CD4-positive, alpha-beta T cell (primary cell): ENCODE results near the gene AXIN1. TPM values are rescaled to one million over a fixed set of nuclear protein-coding genes. Genes with fewer than 3 reads are reported as not detected.

Experiments
- ATAC-seq: fragments of 200-7000 bp; cut with Tn5 transposase; one replicate; pipeline ENCODE4 v1.10.0; 2022; ENCODE audit warnings: mild to moderate bottlenecking; ENCODE audit not compliant: poor library complexity
- CTCF ChIA-PET: fragments of 350-600 bp; sonication (Branson Sonifier 250); formaldehyde crosslinking; loops from one replicate; lab custom pipeline; 2021; ENCODE audit warnings: antibody characterized with exemption, inconsistent platforms; lab: Charles Lee
- POLR2A ChIA-PET: fragments of 350-600 bp; sonication (Branson Sonifier 250); formaldehyde crosslinking; loops from one replicate; lab custom pipeline; 2021; ENCODE audit warnings: antibody characterized with exemption, inconsistent platforms; lab: Charles Lee
- DNase-seq, 14 experiments: peaks; one replicate each; pipeline ENCODE4 v3.0.0-alpha.2; 2013 to 2020; ENCODE audit warnings: mixed read lengths in 2 of 14
- H3K27ac ChIP-seq, 2 donors: one replicate each; pipeline versions ENCODE4 v1.5.1 to v1.7.0; 2013; ENCODE audit warnings: low read length in 2 of 2, low read depth in 1 of 2, mild to moderate bottlenecking in 1 of 2
- H3K27me3 ChIP-seq, 2 experiments: 1 replicate in 1 of 2; 2 replicates in 1 of 2; pipeline versions ENCODE4 v1.6.1 to v1.7.0; 2013; ENCODE audit warnings: low read length in 2 of 2, control low read depth in 1 of 2, mild to moderate bottlenecking in 1 of 2, moderate library complexity in 1 of 2; ENCODE audit not compliant: insufficient read depth in 2 of 2, control insufficient read depth in 1 of 2
- H3K36me3 ChIP-seq: one replicate; pipeline ENCODE4 v1.6.1; 2013; ENCODE audit warnings: low read length, control low read depth; ENCODE audit not compliant: insufficient read depth
- H3K4me1 ChIP-seq: one replicate; pipeline ENCODE4 v1.6.1; 2013; ENCODE audit warnings: low read length, control low read depth; ENCODE audit not compliant: insufficient read depth
- H3K4me3 ChIP-seq: one replicate; pipeline ENCODE4 v1.5.1; 2013; ENCODE audit warnings: mild to moderate bottlenecking, low read length, moderate library complexity
- H3K9me3 ChIP-seq, 2 experiments: 1 replicate in 1 of 2; 2 replicates in 1 of 2; pipeline versions ENCODE4 v1.6.1 to v1.7.0; 2013; ENCODE audit warnings: low read length in 2 of 2, mild to moderate bottlenecking in 2 of 2, control low read depth in 1 of 2, moderate library complexity in 1 of 2; ENCODE audit not compliant: control insufficient read depth in 1 of 2, insufficient read depth in 1 of 2
- H3K27ac Mint-ChIP-seq: one replicate; pipeline ENCODE4 v1.8.0; 2020; ENCODE audit warnings: mixed read lengths
- H3K27me3 Mint-ChIP-seq: one replicate; pipeline ENCODE4 v1.8.0; 2021; ENCODE audit warnings: mixed read lengths
- H3K36me3 Mint-ChIP-seq: one replicate; pipeline ENCODE4 v1.8.0; 2021; ENCODE audit warnings: low read depth, mixed read lengths
- H3K4me1 Mint-ChIP-seq: one replicate; pipeline ENCODE4 v1.8.0; 2021; ENCODE audit warnings: low read depth, mixed read lengths
- H3K4me3 Mint-ChIP-seq: one replicate; pipeline ENCODE4 v1.8.0; 2020; ENCODE audit warnings: mild to moderate bottlenecking, mixed read lengths
- H3K9me3 Mint-ChIP-seq: one replicate; pipeline ENCODE4 v1.8.0; 2020; ENCODE audit warnings: mixed read lengths
- intact Hi-C, 2 experiments: fragments of 100-400 bp; cut with DNase I in 1 of 2; cut with micrococcal nuclease in 1 of 2; formaldehyde crosslinking; loops; one replicate each; pipeline versions ENCODE4 v1.15.1 to v1.9.0; 2023 to 2025; cut with DNase I, micrococcal nuclease
- total RNA-seq, 174 experiments: library from RNA in 2 of 174; stranded (reverse) in 2 of 174; gene quantifications; one replicate each; pipeline ENCODE4 v1.2.3 and lab custom pipeline; 2021 to 2026
- TF ChIP-seq, protein P1 (sequence below): fragments of 200-600 bp; IDR thresholded peaks from one replicate; pipeline ENCODE4 v1.8.0; 2022; ENCODE audit warnings: antibody characterized with exemption, mild to moderate bottlenecking

The AXIN1 gene
- total RNA-seq, 2 experiments from 2014 or later: 24.7 to 26.3 TPM

DNA sequence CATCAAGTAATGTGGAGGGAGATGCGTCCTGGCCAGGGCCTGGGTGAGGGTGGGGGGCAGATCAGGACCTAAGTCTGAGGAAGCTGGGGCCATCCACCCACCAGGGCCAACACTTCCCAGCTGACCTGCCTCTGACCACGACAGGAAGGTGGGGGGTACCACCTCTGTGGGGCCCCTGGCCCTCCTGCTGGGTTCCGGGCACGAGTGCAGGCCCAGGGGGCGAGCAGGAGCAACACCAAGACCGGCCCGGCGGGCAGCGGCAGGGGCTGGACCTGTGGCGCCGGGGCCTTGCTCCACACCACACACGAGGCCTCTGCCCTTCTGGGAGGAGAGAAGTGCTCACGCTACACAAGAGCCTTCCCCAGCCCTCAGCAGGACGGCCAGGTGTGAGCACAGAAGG lies 56.2 kb downstream of the AXIN1 start:
- Mint-ChIP-seq H3K27ac (no peak overlapping the region), H3K27me3 (no peaks in the 10 kb centered on the region), H3K4me1 (no peaks in the 10 kb centered on the region), H3K36me3 (peaks cover 25% of the 10 kb centered on the region), H3K9me3 (no peaks in the 10 kb centered on the region), H3K4me3 (no peak overlapping the region)
- ChIA-PET POLR2A (no interaction called here), CTCF (no interaction called here)
- TF ChIP-seq, protein P1, sequence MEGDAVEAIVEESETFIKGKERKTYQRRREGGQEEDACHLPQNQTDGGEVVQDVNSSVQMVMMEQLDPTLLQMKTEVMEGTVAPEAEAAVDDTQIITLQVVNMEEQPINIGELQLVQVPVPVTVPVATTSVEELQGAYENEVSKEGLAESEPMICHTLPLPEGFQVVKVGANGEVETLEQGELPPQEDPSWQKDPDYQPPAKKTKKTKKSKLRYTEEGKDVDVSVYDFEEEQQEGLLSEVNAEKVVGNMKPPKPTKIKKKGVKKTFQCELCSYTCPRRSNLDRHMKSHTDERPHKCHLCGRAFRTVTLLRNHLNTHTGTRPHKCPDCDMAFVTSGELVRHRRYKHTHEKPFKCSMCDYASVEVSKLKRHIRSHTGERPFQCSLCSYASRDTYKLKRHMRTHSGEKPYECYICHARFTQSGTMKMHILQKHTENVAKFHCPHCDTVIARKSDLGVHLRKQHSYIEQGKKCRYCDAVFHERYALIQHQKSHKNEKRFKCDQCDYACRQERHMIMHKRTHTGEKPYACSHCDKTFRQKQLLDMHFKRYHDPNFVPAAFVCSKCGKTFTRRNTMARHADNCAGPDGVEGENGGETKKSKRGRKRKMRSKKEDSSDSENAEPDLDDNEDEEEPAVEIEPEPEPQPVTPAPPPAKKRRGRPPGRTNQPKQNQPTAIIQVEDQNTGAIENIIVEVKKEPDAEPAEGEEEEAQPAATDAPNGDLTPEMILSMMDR: no peak
- H3K9me3 ChIP-seq: no peaks in the 10 kb centered on the region
- no peaks in the 10 kb centered on the region for H3K4me1 ChIP-seq
- DNase-seq (no peak), ATAC-seq (no peak)
- peaks cover 50% of the 10 kb centered on the region for H3K36me3 ChIP-seq
- no peaks in the 10 kb centered on the region for H3K27me3 ChIP-seq
- H3K27ac ChIP-seq: no peak overlapping the region
- no peak overlapping the region for H3K4me3 ChIP-seq
- intact Hi-C loops: no loop called here

- Histone ChIP-seq H3K9me3 (no peaks in the 10 kb centered on the region), H3K27me3 (no peaks in the 10 kb centered on the region), H3K4me1 (no peaks in the 10 kb centered on the region), H3K4me3 (no peak overlapping the region), H3K36me3 (peaks cover 77% of the 10 kb centered on the region), H3K27ac (no peak overlapping the region)
- Mint-ChIP-seq H3K4me3 (no peak overlapping the region), H3K4me1 (no peaks in the 10 kb centered on the region), H3K27me3 (no peaks in the 10 kb centered on the region), H3K9me3 (no peaks in the 10 kb centered on the region), H3K36me3 (peaks cover 38% of the 10 kb centered on the region), H3K27ac (no peak overlapping the region)
- TF ChIP-seq, protein P1: no peak
- CTCF ChIA-PET: no interaction called here
- POLR2A ChIA-PET: no interaction called here
- intact Hi-C loops: no loop called here
- ATAC-seq: no peak
- DNase-seq: no peak
These were observed 59.3 kb downstream of the AXIN1 start for GRCh38 chr16:293043-293775.

- POLR2A ChIA-PET: interaction anchor here (0.7 kb wide), 1 partner anchor 33 kb away, joined by 3 read pairs; no protein-coding TSS in a partner anchor
- H3K27ac Mint-ChIP-seq: no peak overlapping the region
These were observed 61.0 kb downstream of the AXIN1 start for GRCh38 chr16:291539-291938.

More at GRCh38 chr16:291539-291938, 61.0 kb downstream of the AXIN1 start:
- no peak for DNase-seq
- TF ChIP-seq, protein P1: no peak
- no peak overlapping the region for H3K27ac ChIP-seq
- Mint-ChIP-seq H3K9me3 (no peaks in the 10 kb centered on the region), H3K27me3 (no peaks in the 10 kb centered on the region), H3K4me3 (no peak overlapping the region), H3K36me3 (peaks cover 53% of the 10 kb centered on the region), H3K4me1 (no peaks in the 10 kb centered on the region)
- ATAC-seq: no peak
- H3K9me3 ChIP-seq: peaks cover 0 to 9% of the 10 kb centered on the region in 2 experiments
- H3K27me3 ChIP-seq: no peaks in the 10 kb centered on the region
- no peak overlapping the region for H3K4me3 ChIP-seq
- H3K36me3 ChIP-seq: peaks cover 69% of the 10 kb centered on the region
- intact Hi-C loops: no loop called here
- CTCF ChIA-PET: no interaction called here
- no peaks in the 10 kb centered on the region for H3K4me1 ChIP-seq
